ENCODE results near the gene PAX7. TPM values are rescaled to one million over a fixed set of nuclear protein-coding genes. Genes with fewer than 3 reads are reported as not detected.
A peak's percentile ranks its signal among the peaks of the same experiment; 100 is the strongest.
"Not testable (repeated sequence)": the region's sequence is repeated elsewhere in the genome, so short reads cannot be mapped to it uniquely, and the experiment has no call there.

Gene PAX7
- total and polyA plus RNA-seq, 2 experiments from 2014 or later, result 0.03 TPM; not detected in 1

DNA sequence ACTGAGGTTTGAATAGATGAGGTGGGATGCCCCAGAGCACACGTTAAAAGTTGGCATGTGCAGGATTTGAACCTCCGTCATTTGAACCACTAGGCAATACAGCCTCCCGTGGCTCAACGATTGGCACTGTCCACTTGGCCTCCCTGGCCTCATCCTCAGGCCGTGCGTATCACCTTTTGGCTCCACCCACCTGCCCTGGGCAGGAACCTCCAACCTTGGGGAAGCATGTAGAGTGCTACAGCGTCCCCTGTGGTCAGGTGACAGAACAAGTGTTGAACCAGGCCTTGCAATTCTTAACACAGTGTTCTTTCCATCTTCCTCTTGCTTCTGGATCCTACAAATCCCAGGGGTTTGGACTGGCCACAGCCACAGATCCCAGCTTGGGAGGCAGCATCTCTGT, 112.6 kb downstream of the PAX7 start:
- no peaks in the 10 kb centered on the region for H3K36me3 ChIP-seq (ENCODE audit: insufficient read depth)
- no peak overlapping the region for H3K4me3 ChIP-seq
- H3K36me3 Mint-ChIP-seq (ENCODE audit: low read depth), result no peaks in the 10 kb centered on the region
- H2AFZ ChIP-seq, result no peak overlapping the region
- no peaks in the 10 kb centered on the region for H3F3A ChIP-seq (replicated peaks; ENCODE audit: low read depth)
- DNase-seq (ENCODE audit: low spot score) (peak; percentile 91), ATAC-seq (peak; percentile 95)
- H4K20me1 ChIP-seq (replicated peaks; ENCODE audit: insufficient read depth), result no peaks in the 10 kb centered on the region
- H3K4me2 ChIP-seq, result no peak overlapping the region
- H3K9me3 Mint-ChIP-seq, result no peaks in the 10 kb centered on the region; the same call in 1 of the 3 replicates
- H3K27ac Mint-ChIP-seq, result no peak overlapping the region
- no peaks in the 10 kb centered on the region; the same call in 1 of the 2 replicates for H3K9me2 ChIP-seq (ENCODE audit: insufficient read depth)
- no peak overlapping the region for H3K27ac ChIP-seq (ENCODE audit: low read depth)
- TF ChIP-seq, protein P1, sequence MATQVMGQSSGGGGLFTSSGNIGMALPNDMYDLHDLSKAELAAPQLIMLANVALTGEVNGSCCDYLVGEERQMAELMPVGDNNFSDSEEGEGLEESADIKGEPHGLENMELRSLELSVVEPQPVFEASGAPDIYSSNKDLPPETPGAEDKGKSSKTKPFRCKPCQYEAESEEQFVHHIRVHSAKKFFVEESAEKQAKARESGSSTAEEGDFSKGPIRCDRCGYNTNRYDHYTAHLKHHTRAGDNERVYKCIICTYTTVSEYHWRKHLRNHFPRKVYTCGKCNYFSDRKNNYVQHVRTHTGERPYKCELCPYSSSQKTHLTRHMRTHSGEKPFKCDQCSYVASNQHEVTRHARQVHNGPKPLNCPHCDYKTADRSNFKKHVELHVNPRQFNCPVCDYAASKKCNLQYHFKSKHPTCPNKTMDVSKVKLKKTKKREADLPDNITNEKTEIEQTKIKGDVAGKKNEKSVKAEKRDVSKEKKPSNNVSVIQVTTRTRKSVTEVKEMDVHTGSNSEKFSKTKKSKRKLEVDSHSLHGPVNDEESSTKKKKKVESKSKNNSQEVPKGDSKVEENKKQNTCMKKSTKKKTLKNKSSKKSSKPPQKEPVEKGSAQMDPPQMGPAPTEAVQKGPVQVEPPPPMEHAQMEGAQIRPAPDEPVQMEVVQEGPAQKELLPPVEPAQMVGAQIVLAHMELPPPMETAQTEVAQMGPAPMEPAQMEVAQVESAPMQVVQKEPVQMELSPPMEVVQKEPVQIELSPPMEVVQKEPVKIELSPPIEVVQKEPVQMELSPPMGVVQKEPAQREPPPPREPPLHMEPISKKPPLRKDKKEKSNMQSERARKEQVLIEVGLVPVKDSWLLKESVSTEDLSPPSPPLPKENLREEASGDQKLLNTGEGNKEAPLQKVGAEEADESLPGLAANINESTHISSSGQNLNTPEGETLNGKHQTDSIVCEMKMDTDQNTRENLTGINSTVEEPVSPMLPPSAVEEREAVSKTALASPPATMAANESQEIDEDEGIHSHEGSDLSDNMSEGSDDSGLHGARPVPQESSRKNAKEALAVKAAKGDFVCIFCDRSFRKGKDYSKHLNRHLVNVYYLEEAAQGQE (IDR thresholded peaks at IDR 0.05; ENCODE audit: unreplicated experiment), result no peak
- peak; percentile 81 to 95 for TF ChIP-seq CTCF (conservative IDR thresholded peaks at IDR 0.05; ENCODE audit: low read depth in 2 of 2)
- H3K4me1 Mint-ChIP-seq, result no peaks in the 10 kb centered on the region
- H3K79me2 ChIP-seq (replicated peaks; ENCODE audit: insufficient read depth), result no peaks in the 10 kb centered on the region
- H3K4me1 ChIP-seq (ENCODE audit: insufficient read depth), result no peaks in the 10 kb centered on the region
- H3K27me3 Mint-ChIP-seq (ENCODE audit: insufficient read depth, low read depth, poor library complexity), result peaks cover 16% of the 10 kb centered on the region
- no peaks in the 10 kb centered on the region for H3K27me3 ChIP-seq (ENCODE audit: insufficient read depth)
- H3K4me3 Mint-ChIP-seq, result no peak overlapping the region

GRCh38 chr1:18744381-18744780, 113.7 kb downstream of the PAX7 start:
- H3F3A ChIP-seq (replicated peaks; ENCODE audit: low read depth); H2AFZ ChIP-seq; H3K4me3 Mint-ChIP-seq; H3K27ac ChIP-seq (ENCODE audit: low read depth); H3K79me2 ChIP-seq (replicated peaks; ENCODE audit: insufficient read depth); H3K4me1 ChIP-seq (ENCODE audit: insufficient read depth); H3K27me3 ChIP-seq (ENCODE audit: insufficient read depth); H3K36me3 ChIP-seq (ENCODE audit: insufficient read depth); H3K27ac Mint-ChIP-seq; H3K9me3 Mint-ChIP-seq; ATAC-seq; DNase-seq (ENCODE audit: low spot score); H3K36me3 Mint-ChIP-seq (ENCODE audit: low read depth); H3K9me2 ChIP-seq (ENCODE audit: insufficient read depth); H3K4me1 Mint-ChIP-seq; H3K4me3 ChIP-seq; H4K20me1 ChIP-seq (replicated peaks; ENCODE audit: insufficient read depth); H3K4me2 ChIP-seq: not testable (repeated sequence)
- peaks cover 17% of the 10 kb centered on the region for H3K27me3 Mint-ChIP-seq (ENCODE audit: insufficient read depth, low read depth, poor library complexity)

DNA sequence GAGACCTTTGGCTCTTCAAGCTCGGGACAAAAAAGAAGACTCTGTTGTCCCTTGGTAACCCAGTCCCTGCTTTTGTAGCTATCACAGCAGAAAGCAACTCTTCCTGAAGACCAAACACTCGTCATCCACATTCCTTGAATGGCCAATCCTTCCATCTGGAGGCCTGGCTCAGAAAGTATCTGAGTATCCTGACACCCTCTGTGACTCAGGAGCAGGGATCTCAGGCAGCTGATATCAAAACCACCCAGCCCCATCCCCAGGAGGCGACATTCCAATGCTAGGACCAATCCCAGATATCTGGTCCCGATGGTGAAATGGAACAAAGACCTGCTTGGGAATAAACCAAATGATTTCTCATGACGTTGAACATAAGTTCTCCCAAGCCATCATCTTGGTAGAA, 116.3 kb downstream of the PAX7 start:
- H3K27ac Mint-ChIP-seq, result no peak overlapping the region
- H3K27me3 ChIP-seq (ENCODE audit: insufficient read depth), result 0 out of 2 replicates have a peak, but pooled peaks cover 4% of the 10 kb centered on the region
- H3F3A ChIP-seq (replicated peaks; ENCODE audit: low read depth), result no peaks in the 10 kb centered on the region
- no peaks in the 10 kb centered on the region for H3K36me3 Mint-ChIP-seq (ENCODE audit: low read depth)
- DNase-seq (ENCODE audit: low spot score) (no peak), ATAC-seq (no peak)
- H2AFZ ChIP-seq, result no peak overlapping the region
- no peak overlapping the region for H3K27ac ChIP-seq (ENCODE audit: low read depth)
- no peaks in the 10 kb centered on the region for H3K4me1 Mint-ChIP-seq
- peaks cover 17% of the 10 kb centered on the region for H3K27me3 Mint-ChIP-seq (ENCODE audit: insufficient read depth, low read depth, poor library complexity)
- no peaks in the 10 kb centered on the region for H3K79me2 ChIP-seq (replicated peaks; ENCODE audit: insufficient read depth)
- no peak overlapping the region for H3K4me3 ChIP-seq
- peaks cover 3% of the 10 kb centered on the region; the same call in 2 of the 3 replicates for H3K9me3 Mint-ChIP-seq
- H3K9me2 ChIP-seq (ENCODE audit: insufficient read depth), result no peaks in the 10 kb centered on the region; the same call in 1 of the 2 replicates
- H3K4me2 ChIP-seq, result no peak overlapping the region
- H3K4me1 ChIP-seq (ENCODE audit: insufficient read depth), result no peaks in the 10 kb centered on the region
- H3K36me3 ChIP-seq (ENCODE audit: insufficient read depth), result no peaks in the 10 kb centered on the region
- no peaks in the 10 kb centered on the region for H4K20me1 ChIP-seq (replicated peaks; ENCODE audit: insufficient read depth)
- H3K4me3 Mint-ChIP-seq, result no peak overlapping the region
- no peak for TF ChIP-seq CTCF (conservative IDR thresholded peaks at IDR 0.05; ENCODE audit: low read depth in 2 of 2)
- no peak for TF ChIP-seq POLR2AphosphoS5 (IDR thresholded peaks at IDR 0.05; ENCODE audit: low read depth)
